ENCODE results near the gene EPS8L2. TPM values are rescaled to one million over a fixed set of nuclear protein-coding genes. Genes with fewer than 3 reads are reported as not detected.

EPS8L2 gene
- 10 to 100 TPM in 1 of 2 experiments, 1 to 10 TPM in 1; 7.8 to 11.9 TPM for total RNA-seq

- ChIA-PET POLR2A (no interaction called here), CTCF (interaction anchor here (0.9 to 1.7 kb wide), 4 partner anchors 10 to 455 kb away, joined by 3 to 7 read pairs (median 3); partner anchors contain the start of genes DEAF1 and TMEM80)
- Mint-ChIP-seq H3K9me3 (no peaks in the 10 kb centered on the region), H3K27ac (no peak within 1 kb of the TSS), H3K4me3 (no peak within 1 kb of the TSS), H3K4me1 (peaks cover 6% of the 10 kb centered on the region), H3K36me3 (ENCODE audit: low read depth) (peaks cover 1% of the 10 kb centered on the region), H3K27me3 (peaks cover 8% of the 10 kb centered on the region)
- DNase-seq = no peak
Measured at GRCh38 chr11:705646-706438, at the start of gene EPS8L2. Gene EPS8L2 (plus strand): TSS chr11:706231. CDS start chr11:709408, 3,177 bp downstream.

GRCh38 chr11:656426-656825 lies 49.6 kb upstream of the EPS8L2 start:
- no peaks in the 10 kb centered on the region for H3K27me3 Mint-ChIP-seq
- H3K36me3 Mint-ChIP-seq (ENCODE audit: low read depth) = peaks cover 6% of the 10 kb centered on the region
- DNase-seq = no peak
- no peak overlapping the region for H3K27ac Mint-ChIP-seq
- ChIA-PET CTCF (interaction anchor here (0.6 to 1.6 kb wide), 5 partner anchors 17 to 136 kb away, joined by 3 read pairs; partner anchors contain the start of gene TMEM80), POLR2A (no interaction called here)
- H3K9me3 Mint-ChIP-seq = no peaks in the 10 kb centered on the region
- H3K4me1 Mint-ChIP-seq = no peaks in the 10 kb centered on the region
- no peak overlapping the region for H3K4me3 Mint-ChIP-seq

- Mint-ChIP-seq H3K4me1 (no peaks in the 10 kb centered on the region), H3K27me3 (no peaks in the 10 kb centered on the region), H3K36me3 (ENCODE audit: low read depth) (peaks cover 6% of the 10 kb centered on the region), H3K4me3 (no peak overlapping the region), H3K9me3 (no peaks in the 10 kb centered on the region), H3K27ac (no peak overlapping the region)
- DNase-seq = no peak
- ChIA-PET POLR2A (no interaction called here), CTCF (interaction anchor here (0.6 to 1.6 kb wide), 4 partner anchors 16 to 136 kb away, joined by 3 read pairs; no protein-coding TSS in a partner anchor)
Measured at GRCh38 chr11:656866-657265, 49.2 kb upstream of the EPS8L2 start.

- CTCF ChIA-PET = interaction anchor here (1.6 kb wide), 1 partner anchor 18 kb away, joined by 3 read pairs; no protein-coding TSS in a partner anchor
Measured at GRCh38 chr11:657691-658126, 48.3 kb upstream of the EPS8L2 start.

GRCh38 chr11:659532-660085 lies 46.4 kb upstream of the EPS8L2 start:
- H3K4me1 Mint-ChIP-seq = no peaks in the 10 kb centered on the region
- H3K27ac Mint-ChIP-seq = no peak overlapping the region
- ChIA-PET POLR2A (no interaction called here), CTCF (interaction anchor here (1.4 kb wide), 1 partner anchor 63 kb away, joined by 3 read pairs; no protein-coding TSS in a partner anchor)
- no peaks in the 10 kb centered on the region for H3K9me3 Mint-ChIP-seq
- no peak for DNase-seq
- no peak overlapping the region for H3K4me3 Mint-ChIP-seq
- peaks cover 5% of the 10 kb centered on the region for H3K36me3 Mint-ChIP-seq (ENCODE audit: low read depth)
- no peaks in the 10 kb centered on the region for H3K27me3 Mint-ChIP-seq

More at GRCh38 chr11:657691-658126, 48.3 kb upstream of the EPS8L2 start:
- DNase-seq = no peak
- no peaks in the 10 kb centered on the region for H3K9me3 Mint-ChIP-seq
- POLR2A ChIA-PET = interaction anchor here (0.5 kb wide), 1 partner anchor 11 kb away, joined by 3 read pairs; no protein-coding TSS in a partner anchor
- peaks cover 3% of the 10 kb centered on the region for H3K36me3 Mint-ChIP-seq (ENCODE audit: low read depth)
- H3K27me3 Mint-ChIP-seq = no peaks in the 10 kb centered on the region
- H3K4me3 Mint-ChIP-seq = no peak overlapping the region
- no peaks in the 10 kb centered on the region for H3K4me1 Mint-ChIP-seq
- no peak overlapping the region for H3K27ac Mint-ChIP-seq

- H3K9me3 Mint-ChIP-seq = no peaks in the 10 kb centered on the region
- POLR2A ChIA-PET = no interaction called here
- no peak for DNase-seq
- no peaks in the 10 kb centered on the region for H3K4me1 Mint-ChIP-seq
- H3K27ac Mint-ChIP-seq = no peak overlapping the region
- CTCF ChIA-PET = interaction anchor here (0.6 to 1.4 kb wide), 3 partner anchors 14 to 66 kb away, joined by 3 read pairs; no protein-coding TSS in a partner anchor
- H3K4me3 Mint-ChIP-seq = no peak overlapping the region
- H3K27me3 Mint-ChIP-seq = no peaks in the 10 kb centered on the region
- peaks cover 5% of the 10 kb centered on the region for H3K36me3 Mint-ChIP-seq (ENCODE audit: low read depth)
Measured at GRCh38 chr11:660281-660680, 45.8 kb upstream of the EPS8L2 start.

GRCh38 chr11:660681-661444 lies 45.2 kb upstream of the EPS8L2 start:
- H3K9me3 Mint-ChIP-seq = no peaks in the 10 kb centered on the region
- H3K4me3 Mint-ChIP-seq = no peak overlapping the region
- ChIA-PET CTCF (interaction anchor here (0.6 to 1.4 kb wide), 3 partner anchors 14 to 65 kb away, joined by 3 read pairs; no protein-coding TSS in a partner anchor), POLR2A (interaction anchor here (0.6 kb wide), 1 partner anchor 9 kb away, joined by 4 read pairs; no protein-coding TSS in a partner anchor)
- H3K36me3 Mint-ChIP-seq (ENCODE audit: low read depth) = peaks cover 5% of the 10 kb centered on the region
- DNase-seq = no peak
- H3K27ac Mint-ChIP-seq = no peak overlapping the region
- no peaks in the 10 kb centered on the region for H3K4me1 Mint-ChIP-seq
- H3K27me3 Mint-ChIP-seq = no peaks in the 10 kb centered on the region

- H3K27ac Mint-ChIP-seq = no peak overlapping the region
- CTCF ChIA-PET = interaction anchor here (0.7 to 0.9 kb wide), 3 partner anchors 54 to 61 kb away, joined by 3 to 5 read pairs (median 3); no protein-coding TSS in a partner anchor
- H3K36me3 Mint-ChIP-seq (ENCODE audit: low read depth) = peaks cover 5% of the 10 kb centered on the region
- peak; percentile 45 for DNase-seq
- H3K27me3 Mint-ChIP-seq = no peaks in the 10 kb centered on the region
- no peaks in the 10 kb centered on the region for H3K9me3 Mint-ChIP-seq
- POLR2A ChIA-PET = no interaction called here
- H3K4me1 Mint-ChIP-seq = no peaks in the 10 kb centered on the region
- H3K4me3 Mint-ChIP-seq = no peak overlapping the region
Measured at GRCh38 chr11:662689-663274, 43.2 kb upstream of the EPS8L2 start.

GRCh38 chr11:665062-665703 lies 40.8 kb upstream of the EPS8L2 start:
- ChIA-PET POLR2A (no interaction called here), CTCF (interaction anchor here (1.1 kb wide), 1 partner anchor 16 kb away, joined by 3 read pairs; no protein-coding TSS in a partner anchor)
- Mint-ChIP-seq H3K27ac (no peak overlapping the region), H3K9me3 (no peaks in the 10 kb centered on the region), H3K4me3 (no peak overlapping the region), H3K27me3 (no peaks in the 10 kb centered on the region), H3K36me3 (ENCODE audit: low read depth) (peaks cover 6% of the 10 kb centered on the region), H3K4me1 (no peaks in the 10 kb centered on the region)
- DNase-seq = no peak

- DNase-seq = no peak
- POLR2A ChIA-PET = no interaction called here
- Mint-ChIP-seq H3K4me1 (no peaks in the 10 kb centered on the region), H3K27ac (no peak overlapping the region), H3K36me3 (ENCODE audit: low read depth) (peaks cover 6% of the 10 kb centered on the region), H3K27me3 (no peaks in the 10 kb centered on the region), H3K9me3 (no peaks in the 10 kb centered on the region), H3K4me3 (no peak overlapping the region)
- CTCF ChIA-PET = interaction anchor here (1.1 kb wide), 1 partner anchor 16 kb away, joined by 3 read pairs; no protein-coding TSS in a partner anchor
Measured at GRCh38 chr11:665704-666281, 40.2 kb upstream of the EPS8L2 start.

GRCh38 chr11:673866-674265 lies 32.2 kb upstream of the EPS8L2 start:
- POLR2A ChIA-PET = interaction anchor here (0.6 kb wide), 1 partner anchor 132 kb away, joined by 3 read pairs; no protein-coding TSS in a partner anchor
- H3K4me3 Mint-ChIP-seq = no peak overlapping the region
- no peak overlapping the region for H3K27ac Mint-ChIP-seq
- DNase-seq = no peak
- H3K9me3 Mint-ChIP-seq = no peaks in the 10 kb centered on the region
- H3K4me1 Mint-ChIP-seq = no peaks in the 10 kb centered on the region
- H3K27me3 Mint-ChIP-seq = no peaks in the 10 kb centered on the region
- CTCF ChIA-PET = interaction anchor here (0.6 to 2.2 kb wide), 6 partner anchors 9 to 55 kb away, joined by 3 to 7 read pairs (median 4); no protein-coding TSS in a partner anchor
- H3K36me3 Mint-ChIP-seq (ENCODE audit: low read depth) = peaks cover 22% of the 10 kb centered on the region

All from activated CD4-positive, alpha-beta T cell treated with anti-CD3 and anti-CD28 coated beads, Interleukin-2, amount 10 ng/mL, durations not matched to agents 7 days and 5 days (primary cell).